SK-N-SH (cell line): Measurements from ENCODE around the gene CCDC13. TPM values are rescaled to one million over a fixed set of nuclear protein-coding genes. Genes with fewer than 3 reads are reported as not detected.

Experiments used
- CTCF ChIA-PET: fragments of 300-600, 350-600 bp; formaldehyde crosslinking; extraction: SDS; loops from one replicate; lab custom pipeline; 2021; lab: Yijun Ruan, JAX
- POLR2A ChIA-PET: fragments of 350-600 bp; sonication (Branson Sonifier 250); formaldehyde crosslinking; extraction: SDS; loops from one replicate; lab custom pipeline; 2020; ENCODE audit warnings: antibody characterized with exemption, inconsistent platforms; lab: Yijun Ruan, JAX
- DNase-seq: peaks from one replicate; pipeline ENCODE4 v3.0.0; 2012
- H2AFZ ChIP-seq: fragments of 200-600 bp; sonication (generic); 2 replicates; pipeline ENCODE4 v1.8.1; 2016; ENCODE audit warnings: antibody characterized with exemption, mild to moderate bottlenecking, low read depth
- H3F3A ChIP-seq: fragments of 200-600 bp; sonication (generic); replicated peaks from 2 replicates; pipeline ENCODE3; 2016; ENCODE audit warnings: antibody characterized with exemption, mild to moderate bottlenecking; ENCODE audit not compliant: insufficient read depth
- H3K27ac ChIP-seq, 2 experiments: fragments of 200-500 bp in 1 of 2; fragments of 200-600 bp in 1 of 2; sonication (Bioruptor generic) in 1 of 2; sonication (generic), shearing (Covaris generic) in 1 of 2; 2 replicates each; pipeline versions ENCODE4 v1.5.1 to v1.6.1; 2014 to 2016; ENCODE audit warnings: low read depth in 2 of 2, inconsistent platforms in 1 of 2, low read length in 1 of 2, mild to moderate bottlenecking in 1 of 2, mixed read lengths in 1 of 2
- H3K27me3 ChIP-seq: fragments of 200-600 bp; sonication (generic), shearing (Covaris generic); 2 replicates; pipeline ENCODE4 v1.6.1; 2016; ENCODE audit warnings: mixed run types; ENCODE audit not compliant: insufficient read depth
- H3K36me3 ChIP-seq, 2 experiments: fragments of 200-500 bp in 1 of 2; fragments of 200-600 bp in 1 of 2; sonication (Bioruptor generic) in 1 of 2; sonication (generic) in 1 of 2; replicated peaks in 1 of 2; 2 replicates each; pipeline versions ENCODE3 to v1.5.1; 2014 to 2016; ENCODE audit warnings: low read length in 1 of 2, mild to moderate bottlenecking in 1 of 2; ENCODE audit not compliant: insufficient read depth in 2 of 2, control insufficient read depth in 1 of 2
- H3K4me1 ChIP-seq, 2 experiments: fragments of 200-500 bp in 1 of 2; fragments of 200-600 bp in 1 of 2; sonication (Bioruptor generic) in 1 of 2; sonication (generic), shearing (Covaris generic) in 1 of 2; 2 replicates each; pipeline versions ENCODE4 v1.5.1 to v1.6.1; 2014 to 2016; ENCODE audit warnings: low read depth in 1 of 2, low read length in 1 of 2, mixed run types in 1 of 2; ENCODE audit not compliant: insufficient read depth in 2 of 2, control insufficient read depth in 1 of 2
- H3K4me2 ChIP-seq: fragments of 200-600 bp; sonication (generic), shearing (Covaris generic); 2 replicates; pipeline ENCODE4 v1.6.1; 2017; ENCODE audit warnings: mixed run types
- H3K4me3 ChIP-seq, 2 experiments: fragments of 200-500 bp in 1 of 2; fragments of 200-600 bp in 1 of 2; sonication (Bioruptor generic) in 1 of 2; sonication (generic), shearing (Covaris generic) in 1 of 2; 2 replicates each; pipeline versions ENCODE4 v1.5.1 to v1.8.1; 2014 to 2016; ENCODE audit warnings: low read depth in 2 of 2, inconsistent platforms in 1 of 2, low read length in 1 of 2, mild to moderate bottlenecking in 1 of 2, mixed read lengths in 1 of 2, moderate library complexity in 1 of 2
- H3K79me2 ChIP-seq: fragments of 200-600 bp; sonication (generic); 2 replicates; pipeline ENCODE4 v1.8.1; 2017; ENCODE audit warnings: mild to moderate bottlenecking; ENCODE audit not compliant: insufficient read depth
- H3K9ac ChIP-seq: fragments of 200-600 bp; sonication (generic); 2 replicates; pipeline ENCODE4 v1.6.1; 2017; ENCODE audit warnings: mixed run types
- H3K9me2 ChIP-seq: fragments of 200-600 bp; sonication (generic); 2 replicates; pipeline ENCODE4 v1.6.1; 2017; ENCODE audit warnings: mixed run types
- H3K9me3 ChIP-seq: fragments of 200-600 bp; sonication (generic); 2 replicates; pipeline ENCODE4 v1.6.1; 2017; ENCODE audit warnings: mixed run types, mild to moderate bottlenecking, moderate library complexity
- H4K20me1 ChIP-seq: fragments of 200-600 bp; sonication (generic); 2 replicates; pipeline ENCODE4 v1.6.1; 2017; ENCODE audit warnings: mild to moderate bottlenecking, mixed run types; ENCODE audit not compliant: insufficient read depth
- CHD2 ChIP-seq: fragments of 150-350 bp; IDR thresholded peaks from 2 replicates; pipeline ENCODE4 v1.6.1; 2018; ENCODE audit warnings: low read length; ENCODE audit not compliant: partially characterized antibody
- CTCF ChIP-seq: fragments of 200-600 bp; sonication (generic); IDR thresholded peaks from 2 replicates; pipeline ENCODE4 v1.6.1; 2017; ENCODE audit warnings: antibody characterized with exemption, mild to moderate bottlenecking, moderate library complexity
- EZH2phosphoT487 ChIP-seq: fragments of 200-600 bp; sonication (generic); IDR thresholded peaks from 2 replicates; pipeline ENCODE4 v1.6.1; 2017; ENCODE audit warnings: low read depth, mixed run types, mild to moderate bottlenecking, antibody characterized with exemption, moderate library complexity, borderline replicate concordance
- FOSL2 ChIP-seq: IDR thresholded peaks from 2 replicates; pipeline ENCODE4 v1.4.0; 2012; ENCODE audit warnings: low read depth, mild to moderate bottlenecking, moderate library complexity, borderline replicate concordance
- FOXJ3 ChIP-seq: sonication (generic); formaldehyde crosslinking; IDR thresholded peaks from 2 replicates; pipeline ENCODE4 v1.5.1; 2020; ENCODE audit warnings: mild to moderate bottlenecking, missing genetic modification reagents
- GATA2 ChIP-seq: sonication (generic); formaldehyde crosslinking; IDR thresholded peaks from 2 replicates; pipeline ENCODE4 v1.5.0; 2020; ENCODE audit warnings: mild to moderate bottlenecking, missing genetic modification reagents
- IRF3 ChIP-seq: fragments of 150-350 bp; IDR thresholded peaks from 2 replicates; pipeline ENCODE4 v1.6.1; 2016; ENCODE audit warnings: mild to moderate bottlenecking, low read depth, low read length
- JUND ChIP-seq: IDR thresholded peaks from 2 replicates; pipeline ENCODE4 v1.4.0; 2012
- MAX ChIP-seq: IDR thresholded peaks from 2 replicates; pipeline ENCODE4 v1.4.0; 2012; ENCODE audit warnings: low read depth
- MEF2A ChIP-seq: IDR thresholded peaks from 2 replicates; pipeline ENCODE4 v1.4.0; 2012; ENCODE audit warnings: low read depth, borderline replicate concordance
- NRF1 ChIP-seq: IDR thresholded peaks from 2 replicates; pipeline ENCODE4 v1.6.1; 2012; ENCODE audit warnings: low read depth, mild to moderate bottlenecking, low read length
- PBX3 ChIP-seq: IDR thresholded peaks from 2 replicates; pipeline ENCODE4; 2012
- POLR2AphosphoS5 ChIP-seq: IDR thresholded peaks from 2 replicates; pipeline ENCODE4 v1.6.1; 2012; ENCODE audit warnings: low read depth, low read length
- RAD21 ChIP-seq: IDR thresholded peaks from 2 replicates; pipeline ENCODE4 v1.6.1; 2012; ENCODE audit warnings: mild to moderate bottlenecking, low read length
- RXRA ChIP-seq: IDR thresholded peaks from 2 replicates; pipeline ENCODE4 v1.4.0; 2012; ENCODE audit warnings: low read depth, mild to moderate bottlenecking, borderline replicate concordance
- SIN3A ChIP-seq: IDR thresholded peaks from 2 replicates; pipeline ENCODE4 v1.6.1; 2012; ENCODE audit warnings: low read depth, mild to moderate bottlenecking, low read length, moderate library complexity, borderline replicate concordance
- SMC3 ChIP-seq: IDR thresholded peaks from 2 replicates; pipeline ENCODE4 v1.6.1; 2012; ENCODE audit warnings: low read depth, low read length, improper control_type of control experiment
- USF2 ChIP-seq: fragments of 150-350 bp; IDR thresholded peaks from 2 replicates; pipeline ENCODE4 v1.6.1; 2017; ENCODE audit warnings: antibody characterized with exemption, low read length, low read depth, borderline replicate concordance
- YY1 ChIP-seq: IDR thresholded peaks from 2 replicates; pipeline ENCODE4 v1.4.0; 2012; ENCODE audit warnings: low read depth, mild to moderate bottlenecking
- ZBTB33 ChIP-seq: IDR thresholded peaks from 2 replicates; pipeline ENCODE4 v1.4.0; 2012; ENCODE audit warnings: low read depth, borderline replicate concordance
- WGBS: methylation state at CpG from one replicate; pipeline ENCODE4 v1.1.6; 2017; ENCODE audit warnings: low lambda C conversion rate; 5-methylcytosine and 5-hydroxymethylcytosine counted together
- polyA plus RNA-seq, 3 experiments: library from polyadenylated mRNA; depleted of rRNA; stranded (reverse); fragments of >200 nt; gene quantifications; 2 replicates each; pipeline ENCODE4 v1.2.3, GENCODE V29; 2012

CCDC13 gene
- polyA plus RNA-seq, 1 of the 3 experiments (the other 2 are of a cell fraction) = 0.66 TPM

GRCh38 chr3:42736531-42736930 is 36.5 kb downstream of the CCDC13 start:
- H3K27me3 ChIP-seq = no peaks in the 10 kb centered on the region
- H3K4me1 ChIP-seq = no peaks in the 10 kb centered on the region; a peak in 1 of 4 replicates
- ChIA-PET POLR2A (no interaction called here), CTCF (interaction anchor here (0.9 to 1.8 kb wide), 2 partner anchors 7 to 44 kb away, joined by 4 to 11 read pairs; no protein-coding TSS in a partner anchor)
- no peak for DNase-seq
- no peaks in the 10 kb centered on the region for H4K20me1 ChIP-seq
- WGBS = 74% methylated on average over 6 of the region's 6 CpGs
- no peak overlapping the region for H3K4me2 ChIP-seq
- H3K9ac ChIP-seq = no peak overlapping the region
- TF ChIP-seq RXRA = no peak
- TF ChIP-seq FOSL2 = no peak
- TF ChIP-seq FOXJ3 (CRISPR knock-in tag) = no peak
- no peak for TF ChIP-seq PBX3
- TF ChIP-seq SMC3 = no peak
- TF ChIP-seq USF2 = no peak
- no peak for TF ChIP-seq RAD21
- TF ChIP-seq IRF3 = no peak
- TF ChIP-seq YY1 = no peak
- TF ChIP-seq NRF1 = no peak
- TF ChIP-seq SIN3A = no peak
- no peak for TF ChIP-seq GATA2 (CRISPR knock-in tag)
- H3K9me3 ChIP-seq = no peaks in the 10 kb centered on the region
- no peaks in the 10 kb centered on the region for H3F3A ChIP-seq
- H3K79me2 ChIP-seq = no peaks in the 10 kb centered on the region
- no peak overlapping the region for H3K4me3 ChIP-seq
- no peaks in the 10 kb centered on the region for H3K36me3 ChIP-seq
- no peak overlapping the region for H3K27ac ChIP-seq
- no peak overlapping the region for H2AFZ ChIP-seq
- H3K9me2 ChIP-seq = no peaks in the 10 kb centered on the region

- ChIA-PET POLR2A (no interaction called here), CTCF (interaction anchor here (0.9 to 1.8 kb wide), 3 partner anchors 8 to 44 kb away, joined by 3 to 11 read pairs (median 4); no protein-coding TSS in a partner anchor)
- Histone ChIP-seq H3K27me3 (no peaks in the 10 kb centered on the region), H3K9me3 (no peaks in the 10 kb centered on the region), H3K4me3 (no peak overlapping the region), H3K79me2 (no peaks in the 10 kb centered on the region), H4K20me1 (no peaks in the 10 kb centered on the region), H3K36me3 (no peaks in the 10 kb centered on the region), H3K9me2 (no peaks in the 10 kb centered on the region), H2AFZ (no peak overlapping the region), H3K4me2 (no peak overlapping the region), H3K9ac (no peak overlapping the region), H3K4me1 (no peaks in the 10 kb centered on the region; a peak in 1 of 4 replicates), H3F3A (no peaks in the 10 kb centered on the region), H3K27ac (no peak overlapping the region)
- WGBS = 67% methylated on average over 1 of the region's 1 CpG
- no peak for DNase-seq
- TF ChIP-seq JUND (no peak), CTCF (no peak), MAX (no peak), EZH2phosphoT487 (no peak), FOXJ3 (CRISPR knock-in tag) (no peak), ZBTB33 (no peak), MEF2A (no peak), CHD2 (no peak), YY1 (no peak), POLR2AphosphoS5 (no peak)
These were observed 37.0 kb downstream of the CCDC13 start for GRCh38 chr3:42736081-42736480.
